GM19193 (cell line): ENCODE data around the gene DISC1.

Source experiments
- POLR2A ChIP-seq: IDR thresholded peaks from 4 replicates; pipeline ENCODE4 v1.6.1; 2011; ENCODE audit not compliant: insufficient read depth, insufficient read length; ENCODE audit errors: extremely low read depth

Gene DISC1

DNA sequence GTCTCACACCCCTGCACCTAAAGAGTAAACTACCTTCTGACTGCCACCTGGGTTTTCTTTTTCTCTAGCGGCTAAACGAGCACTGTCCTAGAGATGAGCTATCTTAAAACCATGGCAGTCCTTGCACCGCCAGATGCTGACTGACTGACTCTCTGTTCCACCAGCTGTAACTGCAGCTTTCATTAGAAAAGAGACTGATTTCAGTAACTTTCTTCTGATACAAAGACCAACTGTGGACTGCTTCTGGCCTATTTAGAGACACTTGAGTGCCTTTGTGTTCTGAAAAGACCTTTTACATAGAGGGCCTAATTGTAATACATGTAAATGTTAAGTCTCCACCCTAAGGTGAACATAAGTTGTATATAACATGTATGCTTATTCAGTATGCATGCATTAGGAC is 152.5 kb downstream of the DISC1 start:
- TF ChIP-seq POLR2A, result no peak

DNA sequence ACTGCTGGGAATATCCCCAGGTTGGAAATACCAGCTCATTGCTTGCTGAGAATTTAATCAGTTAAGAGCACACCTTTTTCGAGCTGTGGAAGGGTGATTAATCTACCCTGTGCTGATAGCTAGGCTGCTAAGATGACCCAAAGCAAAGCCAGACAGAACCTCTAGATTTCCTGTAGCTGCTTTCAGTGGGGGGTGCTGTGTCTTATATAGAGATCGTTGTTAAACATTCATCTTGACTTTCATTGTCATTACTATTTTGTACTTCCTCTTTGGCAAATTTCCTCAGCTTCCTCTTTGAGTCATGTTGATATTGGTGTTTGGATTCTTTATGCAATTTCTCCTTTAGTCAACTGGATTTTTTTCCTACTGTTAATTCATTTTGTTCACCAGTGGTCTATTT is 155.3 kb downstream of the DISC1 start:
- no peak for TF ChIP-seq POLR2A

DNA sequence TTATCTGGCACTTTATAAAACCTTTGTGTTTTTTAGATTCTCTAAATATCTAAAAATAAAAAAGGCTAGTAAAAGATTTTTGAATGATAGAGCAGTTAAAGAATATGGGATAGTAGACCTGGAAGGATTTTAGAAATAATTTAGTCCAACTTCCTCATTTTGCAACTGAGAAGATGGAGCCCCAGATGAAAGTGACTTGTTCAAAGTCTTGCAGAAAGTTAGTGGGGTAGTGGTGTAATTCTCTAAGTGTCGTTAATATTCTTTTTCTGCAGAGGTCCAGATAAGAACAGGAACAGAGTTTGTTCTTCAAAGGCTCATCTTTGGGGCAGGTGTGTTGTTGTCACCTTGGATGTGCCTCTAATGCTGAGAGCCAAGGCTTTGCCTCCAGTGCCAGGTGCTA is 159.5 kb downstream of the DISC1 start:
- no peak for TF ChIP-seq POLR2A

DNA sequence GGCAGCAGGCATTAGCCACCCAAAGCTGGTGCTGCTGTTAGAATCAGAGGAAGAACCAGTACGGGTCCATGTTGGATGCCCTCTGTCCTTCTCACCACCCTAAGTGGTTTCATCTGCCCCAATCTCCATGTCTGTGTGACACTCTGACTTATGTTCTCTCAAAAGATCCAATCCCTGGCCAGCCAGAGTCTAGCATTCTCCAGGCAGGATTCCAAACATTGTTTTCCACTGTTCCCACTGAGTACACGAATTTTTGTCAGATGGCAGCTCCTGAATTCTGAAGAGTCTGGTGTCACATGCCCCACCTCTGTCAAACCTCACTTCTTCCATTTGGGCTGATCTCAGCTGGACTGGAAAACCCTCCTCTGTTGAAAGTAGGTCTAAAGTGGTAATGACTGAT is 166.0 kb downstream of the DISC1 start:
- no peak for TF ChIP-seq POLR2A

DNA sequence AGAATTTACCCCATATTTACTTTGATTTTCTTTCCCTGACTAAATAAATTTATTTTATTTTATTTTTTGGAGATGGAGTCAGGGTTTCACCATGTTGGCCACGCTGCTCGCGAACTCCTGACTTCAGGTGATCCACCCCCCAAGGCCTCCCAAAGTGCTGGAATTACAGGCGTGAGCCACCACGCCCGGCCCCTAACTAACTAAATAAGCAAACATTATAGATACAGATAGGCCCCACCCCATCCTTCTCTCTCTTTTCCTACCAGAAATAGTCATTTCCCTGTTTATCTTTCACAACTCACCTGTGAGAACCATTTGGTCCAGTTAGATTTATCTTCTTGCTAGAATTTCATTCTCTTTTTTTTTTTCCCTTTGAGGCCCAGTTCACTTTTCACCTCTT is 167.3 kb downstream of the DISC1 start:
- TF ChIP-seq POLR2A, result no peak

DNA sequence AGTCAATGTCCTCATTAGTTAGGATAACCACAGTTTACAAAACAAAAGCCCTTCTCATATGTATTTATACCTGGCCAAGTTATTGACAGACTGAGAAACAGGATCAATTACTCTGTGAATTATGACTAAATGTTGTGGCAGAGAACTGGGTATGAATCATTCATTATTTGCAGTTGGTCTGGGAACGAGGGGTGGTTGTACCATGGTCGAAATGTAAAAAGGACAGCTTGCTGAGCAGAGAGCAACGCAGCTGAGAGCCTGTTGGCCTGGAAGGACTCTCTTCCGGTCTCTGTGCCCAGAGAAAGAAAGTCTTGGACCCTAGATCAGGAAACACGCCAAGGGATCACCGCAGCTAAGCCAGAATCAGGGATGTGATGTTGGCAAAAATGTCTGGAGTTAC is 169.6 kb downstream of the DISC1 start:
- TF ChIP-seq POLR2A, result no peak

DNA sequence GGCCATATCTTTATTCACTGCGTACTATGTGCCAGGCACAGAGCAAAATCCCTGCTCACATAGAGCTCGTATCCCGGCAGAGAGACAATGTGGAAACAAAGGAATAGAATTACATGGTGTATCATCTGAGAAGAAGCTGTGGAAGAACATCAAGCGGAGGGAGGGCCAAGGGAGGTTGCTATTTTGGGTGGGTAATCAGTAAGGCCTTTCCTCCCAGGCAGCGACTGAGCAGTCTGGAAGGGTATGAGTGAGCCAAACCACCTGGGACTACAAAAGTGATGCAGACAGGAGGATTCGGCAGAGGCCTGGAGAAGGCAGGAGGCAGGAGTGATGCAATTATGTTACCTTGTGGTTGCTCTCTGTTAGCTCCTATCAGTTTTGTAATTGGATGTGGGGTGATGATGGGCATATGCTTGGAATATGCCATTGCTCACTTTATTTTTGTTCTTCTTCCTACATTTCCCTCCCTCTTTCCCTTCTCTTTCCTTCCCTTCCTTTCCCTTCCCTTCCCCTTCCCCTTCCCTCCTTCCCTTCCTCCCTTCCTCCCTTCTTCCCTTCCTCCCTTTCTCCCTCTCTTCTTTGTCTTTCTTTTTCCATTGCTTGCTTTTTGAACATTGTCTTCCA is 172.9 kb downstream of the DISC1 start:
- no peak for TF ChIP-seq POLR2A

DNA sequence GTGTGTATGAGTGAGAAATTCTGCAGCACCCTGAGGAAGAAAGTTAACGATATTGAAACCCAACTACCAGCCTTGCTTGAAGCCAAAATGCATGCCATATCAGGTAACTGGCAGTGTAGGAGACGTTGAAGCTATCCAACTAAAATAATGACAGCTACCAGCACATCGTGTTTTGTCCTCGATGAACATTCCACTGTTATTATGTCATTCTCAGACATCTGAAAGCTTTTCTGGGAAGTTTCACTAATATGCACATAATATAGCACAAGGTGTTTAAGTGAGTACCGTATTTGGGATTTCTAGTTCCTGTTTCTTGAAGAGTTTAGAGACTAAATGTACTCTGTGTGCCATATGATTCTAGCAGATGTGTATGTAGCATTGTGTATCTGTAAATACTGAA is 173.5 kb downstream of the DISC1 start:
- no peak for TF ChIP-seq POLR2A

DNA sequence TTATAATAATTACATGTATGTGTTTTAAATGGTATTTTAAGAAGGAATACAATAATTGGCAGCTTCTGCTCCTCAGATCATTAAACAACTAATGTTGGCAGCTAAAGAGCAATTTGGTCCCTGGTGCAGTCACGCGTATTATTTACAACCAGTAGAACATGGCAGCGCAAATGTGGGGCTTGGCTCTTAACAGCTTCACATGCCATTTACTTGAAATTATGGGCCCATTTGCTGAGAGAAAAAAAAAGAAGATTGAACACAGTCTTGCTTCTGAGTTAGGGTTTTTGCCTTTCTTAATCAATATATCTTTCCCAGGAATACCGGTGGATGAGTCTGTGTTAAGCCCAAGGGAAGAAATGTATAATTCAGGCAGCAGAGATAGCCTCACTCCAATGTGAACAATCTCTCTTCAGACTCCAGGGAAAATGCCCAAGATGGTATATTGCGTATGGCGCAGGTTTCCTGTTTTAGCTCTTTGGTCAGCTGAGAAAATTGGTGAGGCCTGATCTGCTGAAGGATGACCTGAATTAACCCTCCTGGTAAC is 174.5 kb downstream of the DISC1 start:
- no peak for TF ChIP-seq POLR2A

DNA sequence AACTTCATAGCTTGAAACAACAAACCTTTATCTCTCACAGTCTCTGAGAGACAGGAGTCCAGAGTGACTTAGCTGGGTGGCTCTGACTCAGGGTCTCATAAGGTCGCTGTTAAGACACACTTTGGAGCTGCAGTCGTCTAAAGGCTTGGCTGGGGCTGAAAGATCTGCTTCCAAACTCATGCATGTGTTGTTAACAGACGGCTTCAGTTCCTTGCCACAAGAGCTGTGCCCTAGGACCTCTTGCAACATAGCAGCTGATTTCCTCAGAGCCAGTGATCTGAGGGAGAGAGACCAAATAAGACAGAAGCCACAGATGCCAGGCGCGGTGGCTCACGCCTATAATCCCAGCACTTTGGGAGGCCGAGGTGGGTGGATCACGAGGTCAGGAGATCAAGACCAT is 176.8 kb downstream of the DISC1 start:
- no peak for TF ChIP-seq POLR2A

DNA sequence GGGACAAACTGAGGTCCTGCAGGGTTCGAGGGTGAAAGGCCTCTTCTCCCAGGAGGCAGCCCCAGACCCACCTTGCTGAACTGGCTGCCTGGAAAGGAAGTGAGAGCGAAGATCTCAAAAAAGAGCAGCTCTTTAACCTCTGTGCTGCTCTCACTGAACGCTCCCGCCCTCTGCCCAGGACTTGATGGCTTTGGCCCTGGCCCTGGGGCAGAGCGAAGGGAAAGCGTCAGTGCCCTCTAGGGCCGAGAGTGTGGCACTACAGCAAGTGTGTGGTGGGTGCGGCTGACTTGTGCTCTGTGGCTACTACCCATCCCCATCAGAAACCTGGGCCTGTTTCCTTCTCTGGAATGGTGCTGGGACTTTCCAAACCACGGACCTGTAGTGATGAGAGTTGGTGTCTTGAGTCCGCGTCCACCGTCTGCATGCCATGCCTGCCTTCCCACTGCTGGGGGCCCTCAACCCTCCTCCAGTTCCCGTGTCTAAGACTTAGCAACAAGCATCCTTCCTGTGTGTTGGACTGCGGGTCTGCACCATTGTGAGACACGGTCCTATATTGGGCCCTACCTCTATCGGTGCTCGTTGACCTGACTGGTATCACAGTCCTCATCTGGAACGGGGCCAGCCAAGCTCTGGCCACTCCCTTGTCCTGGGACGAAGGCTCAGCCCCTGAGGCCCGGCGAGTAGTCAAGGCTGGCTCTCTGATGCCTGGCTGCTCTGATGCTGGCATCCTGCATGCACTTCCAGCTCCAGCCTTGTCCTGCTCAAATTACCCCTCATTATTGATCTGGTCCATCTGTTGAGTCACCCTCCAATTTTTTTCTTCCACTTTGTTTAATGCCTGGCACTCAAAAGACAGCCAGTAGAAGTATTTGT is 180.3 kb downstream of the DISC1 start:
- no peak for TF ChIP-seq POLR2A

DNA sequence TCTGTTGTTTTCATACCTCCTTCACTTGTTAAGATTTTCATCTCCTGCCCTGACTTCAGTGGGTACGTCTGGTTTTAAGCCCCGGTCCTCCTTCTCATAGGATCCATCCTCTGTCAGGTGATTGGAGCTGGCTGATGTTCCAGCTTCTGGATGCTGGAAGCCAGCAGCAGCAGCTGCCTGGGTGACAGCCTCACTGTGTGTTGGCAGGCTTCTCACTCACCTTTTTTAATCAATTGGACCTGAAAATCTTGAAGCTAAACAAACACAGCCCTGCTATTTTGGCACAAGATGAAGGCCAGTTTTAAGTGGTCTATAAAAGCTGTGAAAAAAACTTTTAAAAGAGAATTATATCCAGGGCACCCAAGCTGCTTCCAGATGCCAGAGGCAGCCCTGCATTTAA is 181.0 kb downstream of the DISC1 start:
- TF ChIP-seq POLR2A, result no peak

DNA sequence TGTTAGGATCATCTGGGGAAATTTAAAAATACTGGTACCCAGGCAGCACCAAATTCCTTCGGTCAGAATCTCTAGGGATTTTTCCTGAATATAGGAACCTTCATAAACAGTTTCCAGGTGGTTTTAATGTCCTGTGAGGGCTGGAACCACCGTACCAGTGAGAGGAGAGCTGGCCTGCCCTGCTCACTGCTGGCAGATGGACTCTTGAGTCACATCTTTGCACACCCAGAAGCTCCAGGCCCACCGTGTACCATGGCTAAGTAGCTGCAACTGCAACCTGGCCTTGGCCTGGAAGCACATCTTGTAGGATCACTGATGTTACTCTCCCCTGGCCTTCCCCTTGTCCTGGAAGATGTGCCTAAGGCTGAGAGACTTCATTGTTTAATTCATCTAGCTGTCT is 181.5 kb downstream of the DISC1 start:
- no peak for TF ChIP-seq POLR2A

DNA sequence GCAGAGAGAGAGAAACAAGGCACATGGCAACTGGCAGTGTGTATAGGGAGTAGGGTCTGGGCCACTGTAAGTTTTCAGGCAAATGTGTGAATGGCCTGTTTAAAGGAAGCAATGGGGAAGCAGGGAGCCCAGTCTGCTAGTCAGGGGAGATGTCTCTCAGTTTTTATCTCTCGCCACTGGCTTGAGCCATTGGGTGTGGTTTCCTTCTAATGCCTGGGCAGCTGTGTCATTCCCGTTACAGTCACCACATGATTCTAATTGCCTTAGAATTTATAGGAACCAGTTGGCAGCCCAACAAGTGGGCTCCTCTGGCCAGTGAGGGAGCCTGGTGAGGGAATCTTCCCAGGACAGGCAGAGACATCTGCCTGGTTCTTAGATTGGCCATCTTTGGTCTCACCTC is 182.4 kb downstream of the DISC1 start:
- TF ChIP-seq POLR2A, result no peak

DNA sequence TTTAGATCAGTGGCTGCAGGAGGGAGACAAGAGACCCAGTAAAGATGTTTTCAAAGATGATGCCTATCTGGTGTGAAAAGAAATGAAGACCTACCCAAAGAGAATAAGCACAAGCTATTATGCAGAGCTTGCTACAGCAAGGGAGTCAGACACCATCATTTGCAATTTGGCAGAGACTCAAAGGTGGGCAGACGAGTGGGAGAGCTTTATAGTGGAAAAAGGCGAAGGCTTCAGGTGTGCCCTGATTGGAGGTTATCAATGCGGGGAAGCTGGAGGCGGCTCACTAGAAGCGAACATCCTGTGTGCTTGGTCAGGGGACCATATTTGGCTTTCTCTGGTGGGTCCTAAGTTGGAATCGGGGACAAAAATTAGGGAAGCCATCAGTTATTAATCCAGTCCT is 183.8 kb downstream of the DISC1 start:
- TF ChIP-seq POLR2A, result no peak

DNA sequence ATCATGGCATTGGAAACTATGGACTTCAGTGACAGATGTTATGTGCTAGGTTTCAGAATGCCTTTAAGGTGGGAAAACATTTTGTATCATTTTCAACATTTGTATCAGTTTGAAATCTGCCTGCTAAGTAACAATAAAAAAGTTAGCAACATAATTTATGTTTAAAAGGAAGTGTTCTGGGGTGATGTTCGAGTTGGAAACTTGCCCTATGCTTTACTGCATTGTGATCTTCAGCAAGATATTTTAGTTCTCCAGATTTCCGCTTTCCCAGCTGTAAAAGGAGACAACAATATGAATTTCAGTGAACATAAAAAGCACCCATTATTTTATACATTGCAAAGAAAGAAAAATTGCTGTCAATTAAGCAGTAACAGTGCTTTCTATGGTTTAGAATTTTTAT is 187.4 kb downstream of the DISC1 start:
- TF ChIP-seq POLR2A, result no peak
